OCI-LY3 (cell line): Measurements from ENCODE around the gene PRSS22.

ENCODE experiments used
- EZH2phosphoT487 ChIP-seq: fragments of 200-600 bp; shearing (Covaris generic); IDR thresholded peaks from 2 replicates; pipeline ENCODE4 v1.6.1; 2018; ENCODE audit warnings: antibody characterized with exemption, mixed run types, low read depth
- TF ChIP-seq, protein P1 (sequence below): fragments of 200-600, 300-600 bp; sonication (generic); IDR thresholded peaks from 2 replicates; pipeline ENCODE4 v1.5.1; 2014; ENCODE audit warnings: antibody characterized with exemption, low read length, low read depth

DNA sequence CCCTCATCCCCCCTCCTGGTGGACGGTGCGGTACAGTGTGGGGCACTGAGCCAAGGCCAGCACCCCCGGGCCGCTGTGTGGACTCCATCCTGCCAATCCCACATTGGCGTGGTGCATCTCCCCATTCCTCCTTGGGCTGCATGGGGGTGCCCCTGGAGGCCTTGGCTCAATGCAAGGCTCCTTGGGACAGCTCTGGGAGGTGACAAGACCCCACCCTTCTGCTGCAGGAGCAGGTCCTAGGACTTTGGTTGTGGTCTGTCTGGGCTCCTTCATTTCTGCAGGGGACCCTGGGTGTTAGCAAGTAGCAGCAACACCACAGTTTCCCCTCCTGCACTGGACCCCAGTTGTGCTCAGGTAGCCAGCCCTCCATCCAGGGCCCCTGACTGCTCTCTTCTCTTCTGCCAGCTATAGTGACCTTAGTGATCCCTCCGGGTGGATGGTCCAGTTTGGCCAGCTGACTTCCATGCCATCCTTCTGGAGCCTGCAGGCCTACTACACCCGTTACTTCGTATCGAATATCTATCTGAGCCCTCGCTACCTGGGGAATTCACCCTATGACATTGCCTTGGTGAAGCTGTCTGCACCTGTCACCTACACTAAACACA, 39.6 kb downstream of the PRSS22 start:
- TF ChIP-seq, protein P1, sequence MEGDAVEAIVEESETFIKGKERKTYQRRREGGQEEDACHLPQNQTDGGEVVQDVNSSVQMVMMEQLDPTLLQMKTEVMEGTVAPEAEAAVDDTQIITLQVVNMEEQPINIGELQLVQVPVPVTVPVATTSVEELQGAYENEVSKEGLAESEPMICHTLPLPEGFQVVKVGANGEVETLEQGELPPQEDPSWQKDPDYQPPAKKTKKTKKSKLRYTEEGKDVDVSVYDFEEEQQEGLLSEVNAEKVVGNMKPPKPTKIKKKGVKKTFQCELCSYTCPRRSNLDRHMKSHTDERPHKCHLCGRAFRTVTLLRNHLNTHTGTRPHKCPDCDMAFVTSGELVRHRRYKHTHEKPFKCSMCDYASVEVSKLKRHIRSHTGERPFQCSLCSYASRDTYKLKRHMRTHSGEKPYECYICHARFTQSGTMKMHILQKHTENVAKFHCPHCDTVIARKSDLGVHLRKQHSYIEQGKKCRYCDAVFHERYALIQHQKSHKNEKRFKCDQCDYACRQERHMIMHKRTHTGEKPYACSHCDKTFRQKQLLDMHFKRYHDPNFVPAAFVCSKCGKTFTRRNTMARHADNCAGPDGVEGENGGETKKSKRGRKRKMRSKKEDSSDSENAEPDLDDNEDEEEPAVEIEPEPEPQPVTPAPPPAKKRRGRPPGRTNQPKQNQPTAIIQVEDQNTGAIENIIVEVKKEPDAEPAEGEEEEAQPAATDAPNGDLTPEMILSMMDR = no peak
- no peak for TF ChIP-seq EZH2phosphoT487
